PFSK-1 (cell line): ENCODE data around the gene LRRC8A.

Source experiments
- FOXP2 ChIP-seq: optimal IDR thresholded peaks from 2 replicates; pipeline ENCODE3; 2011; ENCODE audit warnings: borderline replicate concordance, control low read depth, inconsistent platforms; ENCODE audit not compliant: insufficient read depth; ENCODE audit errors: extremely low read length, extremely low read depth
- POLR2AphosphoS5 ChIP-seq: IDR thresholded peaks from 2 replicates; pipeline ENCODE4 v1.6.1; 2012; ENCODE audit warnings: low read depth, mild to moderate bottlenecking, control low read depth, low read length, moderate library complexity
- SIN3A ChIP-seq: IDR thresholded peaks from 2 replicates; pipeline ENCODE4 v1.6.1; 2012; ENCODE audit warnings: mild to moderate bottlenecking, low read length, moderate library complexity, borderline replicate concordance; ENCODE audit not compliant: insufficient read depth
- TAF1 ChIP-seq: IDR thresholded peaks from 2 replicates; pipeline ENCODE4 v1.6.1; 2012; ENCODE audit warnings: low read length, control low read depth, borderline replicate concordance; ENCODE audit not compliant: insufficient read depth
- TF ChIP-seq, protein P1 (sequence below), 2 experiments: IDR thresholded peaks; 2 replicates each; pipeline versions ENCODE4 v1.6.1 to v1.8.0; 2011 to 2012; ENCODE audit warnings: low read depth in 2 of 2, low read length in 2 of 2, control low read depth in 1 of 2, inconsistent platforms in 1 of 2, mild to moderate bottlenecking in 1 of 2, moderate library complexity in 1 of 2; ENCODE audit not compliant: insufficient read depth in 1 of 2

The LRRC8A gene

DNA sequence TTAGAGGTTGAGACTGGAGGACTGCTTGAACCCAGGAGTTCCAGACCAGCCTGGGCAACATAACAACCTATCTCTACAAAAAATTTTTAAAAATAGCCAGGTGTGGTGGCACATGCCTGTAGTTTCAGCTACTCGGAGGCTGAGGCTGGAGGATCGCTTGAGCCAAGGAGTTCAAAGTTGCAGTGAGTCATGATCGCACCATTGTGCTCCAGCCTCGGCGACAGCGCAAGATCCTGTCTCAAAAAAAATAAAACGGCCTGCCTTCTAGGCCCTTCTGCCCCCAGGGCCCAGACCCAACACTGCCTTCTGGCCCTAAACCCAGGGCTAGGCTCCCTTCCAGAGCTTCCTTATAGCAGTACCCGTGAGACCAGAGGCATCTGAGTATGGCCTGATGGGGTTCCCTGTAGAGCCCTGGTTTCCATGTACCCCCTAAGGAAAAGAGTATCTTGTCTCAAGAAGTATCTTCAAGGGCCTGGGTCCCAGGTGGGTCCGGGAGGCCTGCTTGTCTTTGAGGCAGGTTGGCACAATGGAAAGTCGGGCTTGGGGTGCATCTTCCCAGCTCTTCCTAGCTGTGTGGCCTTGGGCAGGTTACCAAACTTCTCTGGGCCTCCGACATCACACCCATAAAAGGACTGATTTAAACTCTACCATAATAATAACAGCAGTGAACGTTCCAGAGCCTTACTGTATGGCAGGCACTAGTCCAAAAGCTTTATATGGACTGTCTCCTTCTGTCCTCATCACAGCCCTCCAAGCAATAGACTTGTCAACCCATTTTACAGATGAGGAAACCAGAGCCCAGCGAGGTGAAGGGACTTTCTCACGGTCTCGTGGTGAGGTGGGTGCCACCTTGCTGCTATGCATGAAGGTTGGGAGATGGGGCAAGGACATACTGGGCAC, 9.6 kb downstream of the LRRC8A start:
- TF ChIP-seq, protein P1, sequence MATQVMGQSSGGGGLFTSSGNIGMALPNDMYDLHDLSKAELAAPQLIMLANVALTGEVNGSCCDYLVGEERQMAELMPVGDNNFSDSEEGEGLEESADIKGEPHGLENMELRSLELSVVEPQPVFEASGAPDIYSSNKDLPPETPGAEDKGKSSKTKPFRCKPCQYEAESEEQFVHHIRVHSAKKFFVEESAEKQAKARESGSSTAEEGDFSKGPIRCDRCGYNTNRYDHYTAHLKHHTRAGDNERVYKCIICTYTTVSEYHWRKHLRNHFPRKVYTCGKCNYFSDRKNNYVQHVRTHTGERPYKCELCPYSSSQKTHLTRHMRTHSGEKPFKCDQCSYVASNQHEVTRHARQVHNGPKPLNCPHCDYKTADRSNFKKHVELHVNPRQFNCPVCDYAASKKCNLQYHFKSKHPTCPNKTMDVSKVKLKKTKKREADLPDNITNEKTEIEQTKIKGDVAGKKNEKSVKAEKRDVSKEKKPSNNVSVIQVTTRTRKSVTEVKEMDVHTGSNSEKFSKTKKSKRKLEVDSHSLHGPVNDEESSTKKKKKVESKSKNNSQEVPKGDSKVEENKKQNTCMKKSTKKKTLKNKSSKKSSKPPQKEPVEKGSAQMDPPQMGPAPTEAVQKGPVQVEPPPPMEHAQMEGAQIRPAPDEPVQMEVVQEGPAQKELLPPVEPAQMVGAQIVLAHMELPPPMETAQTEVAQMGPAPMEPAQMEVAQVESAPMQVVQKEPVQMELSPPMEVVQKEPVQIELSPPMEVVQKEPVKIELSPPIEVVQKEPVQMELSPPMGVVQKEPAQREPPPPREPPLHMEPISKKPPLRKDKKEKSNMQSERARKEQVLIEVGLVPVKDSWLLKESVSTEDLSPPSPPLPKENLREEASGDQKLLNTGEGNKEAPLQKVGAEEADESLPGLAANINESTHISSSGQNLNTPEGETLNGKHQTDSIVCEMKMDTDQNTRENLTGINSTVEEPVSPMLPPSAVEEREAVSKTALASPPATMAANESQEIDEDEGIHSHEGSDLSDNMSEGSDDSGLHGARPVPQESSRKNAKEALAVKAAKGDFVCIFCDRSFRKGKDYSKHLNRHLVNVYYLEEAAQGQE (IDR thresholded peaks at IDR 0.05; ENCODE audit: insufficient read depth in 1 of 2, low read depth in 2 of 2, low read length in 2 of 2): no peak
- TF ChIP-seq SIN3A: no peak

DNA sequence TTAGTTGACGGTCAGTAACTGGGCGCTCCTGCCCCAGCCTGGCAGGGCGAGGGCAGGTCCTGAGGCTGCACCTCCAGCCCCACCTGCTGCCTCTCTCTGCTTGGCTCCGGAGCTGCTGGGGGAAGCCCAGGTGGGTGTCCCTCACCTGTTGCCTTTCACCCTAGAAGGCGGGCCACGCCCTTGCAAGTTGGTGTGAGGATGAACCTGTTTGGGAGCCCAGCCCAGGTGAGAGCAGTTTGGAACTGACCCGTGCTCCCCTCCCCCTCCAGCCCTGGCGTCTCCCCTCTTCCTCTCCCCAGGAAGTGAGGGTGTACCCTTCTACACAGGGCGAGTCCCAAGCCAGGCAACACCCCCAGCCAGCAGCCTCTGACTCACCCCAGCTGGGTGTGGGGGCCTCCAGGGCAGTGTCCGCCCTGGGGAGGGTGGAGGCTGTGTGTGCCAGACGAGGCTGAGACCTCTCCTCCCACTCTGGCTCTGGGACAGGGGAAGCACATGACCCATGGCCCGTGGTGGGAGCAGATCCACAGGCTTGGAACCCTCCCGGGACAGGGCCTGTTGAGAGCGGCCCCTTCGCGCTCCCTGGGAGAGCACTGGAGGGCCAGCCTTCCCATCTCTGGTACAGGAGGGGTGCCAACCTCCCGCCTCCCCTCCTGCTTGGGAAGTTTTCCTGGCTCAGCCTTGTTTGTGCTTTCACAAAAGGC, 10.4 kb downstream of the LRRC8A start:
- TF ChIP-seq, protein P1 (IDR thresholded peaks at IDR 0.05; ENCODE audit: insufficient read depth in 1 of 2, low read depth in 2 of 2, low read length in 2 of 2): no peak
- TF ChIP-seq SIN3A (no peak), POLR2AphosphoS5 (no peak), TAF1 (no peak), FOXP2 (no peak)

DNA sequence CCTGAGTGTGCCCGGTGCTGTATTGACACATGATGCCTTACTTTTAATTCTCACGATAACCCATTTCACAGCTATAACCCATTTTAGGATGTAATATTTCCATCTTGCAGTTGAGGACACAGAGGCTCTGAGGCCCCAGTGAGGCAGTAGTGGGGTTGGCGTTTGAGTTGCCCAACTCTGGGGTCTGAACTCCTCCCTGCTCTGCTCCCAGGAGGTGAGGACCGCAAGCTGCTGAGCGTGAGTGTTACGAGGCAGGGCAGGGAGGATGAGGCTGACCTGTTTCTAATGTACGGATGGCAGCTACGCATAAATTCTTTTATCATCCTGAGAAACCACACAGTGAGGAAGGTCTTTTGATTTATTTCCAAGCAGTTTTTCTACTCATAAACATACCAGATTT, 11.4 kb downstream of the LRRC8A start:
- TF ChIP-seq, protein P1 (IDR thresholded peaks at IDR 0.05; ENCODE audit: insufficient read depth in 1 of 2, low read depth in 2 of 2, low read length in 2 of 2): no peak
- TF ChIP-seq POLR2AphosphoS5: no peak
- no peak for TF ChIP-seq SIN3A
- TF ChIP-seq TAF1: no peak
- TF ChIP-seq FOXP2: no peak

DNA sequence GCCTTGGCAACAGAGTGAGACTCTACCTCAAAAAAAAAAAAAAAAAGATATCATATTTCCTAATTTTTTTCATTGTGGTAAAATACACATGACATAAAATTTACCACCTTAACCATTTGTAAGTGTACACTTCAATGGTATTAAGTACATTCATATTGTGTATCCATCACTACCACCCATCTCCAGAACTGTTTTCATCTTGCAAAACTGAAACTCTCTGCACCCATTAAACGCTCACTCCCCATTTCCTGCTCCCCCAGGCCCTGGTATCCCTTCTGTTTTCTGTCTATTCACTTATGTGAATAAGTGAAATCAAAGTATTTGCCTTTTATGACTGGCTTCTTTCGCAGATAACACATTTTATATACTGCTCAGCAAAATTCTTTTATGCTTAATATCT, 12.8 kb downstream of the LRRC8A start:
- TF ChIP-seq FOXP2 (no peak), SIN3A (no peak), POLR2AphosphoS5 (no peak)
- TF ChIP-seq, protein P1 (IDR thresholded peaks at IDR 0.05; ENCODE audit: insufficient read depth in 1 of 2, low read depth in 2 of 2, low read length in 2 of 2): no peak

DNA sequence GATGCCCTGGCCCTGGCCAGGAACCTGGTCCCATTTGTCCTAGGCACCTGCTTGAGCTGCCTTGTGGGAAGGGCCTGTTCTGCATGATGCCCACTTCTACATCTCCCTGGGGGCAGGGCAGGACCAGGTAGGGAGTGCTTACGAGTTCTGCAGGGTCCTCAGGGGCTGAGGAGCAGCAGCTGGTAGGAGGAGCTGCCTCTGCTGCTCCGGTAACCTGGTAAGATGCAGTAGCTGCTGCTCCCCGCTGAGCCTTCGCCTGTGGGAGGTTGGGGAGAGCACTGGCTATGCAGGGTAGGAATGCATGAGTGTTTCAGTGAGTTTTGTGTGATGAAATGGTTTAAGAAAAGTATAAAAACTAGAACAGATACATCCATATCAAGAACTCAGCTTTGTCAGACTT, 13.6 kb downstream of the LRRC8A start:
- TF ChIP-seq, protein P1 (IDR thresholded peaks at IDR 0.05; ENCODE audit: insufficient read depth in 1 of 2, low read depth in 2 of 2, low read length in 2 of 2): no peak
- TF ChIP-seq SIN3A (no peak), TAF1 (no peak), FOXP2 (no peak), POLR2AphosphoS5 (no peak)
